HCT116 (cell line): Measurements from ENCODE around the gene FNDC3B. TPM values are rescaled to one million over a fixed set of nuclear protein-coding genes. Genes with fewer than 3 reads are reported as not detected.

Experiments
- ATAC-seq: fragments of 200-7000 bp; cut with Tn5 transposase; 2 replicates; pipeline ENCODE4 v1.9.1; 2020; ENCODE audit warnings: mild to moderate bottlenecking, moderate library complexity
- BruUV-seq: library from RNA; stranded (reverse); fragments of 400-500 nt; replicated peaks from 2 replicates; lab custom pipeline; 2021; lab: Mats Ljungman, UMichigan
- CTCF ChIA-PET: fragments of 300-600 bp; sonication (Branson Sonifier 250); formaldehyde crosslinking; loops from one replicate; lab custom pipeline; 2021; ENCODE audit warnings: antibody characterized with exemption; lab: Charles Lee
- POLR2A ChIA-PET: fragments of 300-600, 350-600 bp; sonication (Branson Sonifier 250); formaldehyde crosslinking; loops from one replicate; lab custom pipeline; 2021; ENCODE audit warnings: antibody characterized with exemption; lab: Charles Lee
- RAD21 ChIA-PET, 2 experiments: fragments of 300-600 bp; sonication (Branson Sonifier 250); formaldehyde crosslinking; loops; one replicate each; lab custom pipeline; 2023; ENCODE audit warnings: low total read pairs in 2 of 2; ENCODE audit not compliant: uncharacterized antibody in 2 of 2, unreplicated experiment in 2 of 2, low non-redundant PET in 1 of 2; lab: Charles Lee
- DNase-seq: peaks from one replicate; pipeline ENCODE4 v3.0.0-alpha.2; 2010; ENCODE audit warnings: low read depth, low spot score
- H2AFZ ChIP-seq: fragments of 200-600 bp; shearing (Covaris generic), sonication (generic); 2 replicates; pipeline ENCODE4 v1.6.1; 2017; ENCODE audit warnings: low read depth, mixed run types, mixed read lengths, antibody characterized with exemption, low read length; ENCODE audit not compliant: poor library complexity, severe bottlenecking
- H3K27ac ChIP-seq: 2 replicates; pipeline ENCODE4 v1.5.1; 2012; ENCODE audit warnings: low read depth, low read length
- H3K27me3 ChIP-seq: fragments of 200-600 bp; sonication (generic); 2 replicates; pipeline ENCODE4 v1.6.1; 2016; ENCODE audit warnings: mixed run types, low read length, mixed read lengths; ENCODE audit not compliant: insufficient read depth
- H3K36me3 ChIP-seq, 2 experiments: fragments of 200-500 bp in 1 of 2; fragments of 200-600 bp in 1 of 2; sonication (Bioruptor generic) in 1 of 2; sonication (generic) in 1 of 2; 2 replicates each; pipeline versions ENCODE4 v1.5.1 to v1.6.1; 2014 to 2016; ENCODE audit warnings: low read length in 2 of 2, inconsistent platforms in 1 of 2, mixed read lengths in 1 of 2, mixed run types in 1 of 2; ENCODE audit not compliant: insufficient read depth in 2 of 2, control insufficient read depth in 1 of 2
- H3K4me1 ChIP-seq, 2 experiments: fragments of 200-600 bp in 1 of 2; sonication (generic) in 1 of 2; 2 replicates each; pipeline versions ENCODE4 v1.5.1 to v1.6.1; 2012 to 2017; ENCODE audit warnings: low read length in 2 of 2, inconsistent platforms in 1 of 2, mild to moderate bottlenecking in 1 of 2, mixed read lengths in 1 of 2, mixed run types in 1 of 2, moderate library complexity in 1 of 2; ENCODE audit not compliant: insufficient read depth in 2 of 2, control insufficient read depth in 1 of 2
- H3K4me2 ChIP-seq: fragments of 200-600 bp; sonication (generic); 2 replicates; pipeline ENCODE4 v1.6.1; 2017; ENCODE audit warnings: mixed run types, low read length, mixed read lengths
- H3K4me3 ChIP-seq, 2 experiments: fragments of 200-600 bp in 1 of 2; sonication (generic) in 1 of 2; replicated peaks in 1 of 2; 2 replicates each; pipeline ENCODE4 v1.5.1; 2011 to 2016; ENCODE audit warnings: low read length in 2 of 2, control low read depth in 1 of 2, low read depth in 1 of 2, mild to moderate bottlenecking in 1 of 2, mixed read lengths in 1 of 2, mixed run types in 1 of 2
- H3K79me2 ChIP-seq: fragments of 200-600 bp; sonication (generic); 2 replicates; pipeline ENCODE4 v1.6.1; 2017; ENCODE audit warnings: mild to moderate bottlenecking, mixed run types, low read length, moderate library complexity, mixed read lengths; ENCODE audit not compliant: insufficient read depth
- H3K9ac ChIP-seq: fragments of 200-600 bp; sonication (generic); 2 replicates; pipeline ENCODE4 v1.6.1; 2016; ENCODE audit warnings: low read length, mixed read lengths
- H3K9me2 ChIP-seq: fragments of 200-600 bp; sonication (generic), shearing (Covaris generic); 2 replicates; pipeline ENCODE4 v1.6.1; 2017; ENCODE audit warnings: mixed run types, mild to moderate bottlenecking, moderate library complexity; ENCODE audit not compliant: insufficient read depth
- H3K9me3 ChIP-seq, 2 experiments: fragments of 200-500 bp in 1 of 2; fragments of 200-600 bp in 1 of 2; sonication (Bioruptor generic) in 1 of 2; sonication (generic) in 1 of 2; 2 replicates each; pipeline ENCODE4 v1.6.1; 2014 to 2017; ENCODE audit warnings: low read length in 2 of 2, mixed read lengths in 2 of 2, inconsistent platforms in 1 of 2, low read depth in 1 of 2, mild to moderate bottlenecking in 1 of 2, mixed run types in 1 of 2, moderate library complexity in 1 of 2; ENCODE audit not compliant: control insufficient read depth in 1 of 2, insufficient read depth in 1 of 2
- H4K20me1 ChIP-seq: fragments of 200-600 bp; sonication (generic), shearing (Covaris generic); 2 replicates; pipeline ENCODE4 v1.6.1; 2017; ENCODE audit warnings: mixed run types, mild to moderate bottlenecking, moderate library complexity; ENCODE audit not compliant: insufficient read depth
- CEBPB ChIP-seq: IDR thresholded peaks from 2 replicates; pipeline ENCODE4 v1.6.1; 2012; ENCODE audit warnings: low read depth
- ELF1 ChIP-seq: IDR thresholded peaks from 2 replicates; pipeline ENCODE4 v1.6.1; 2012; ENCODE audit warnings: low read depth, borderline replicate concordance
- EZH2 ChIP-seq: fragments of 200-600 bp; sonication (generic); IDR thresholded peaks from 2 replicates; pipeline ENCODE4 v1.6.1; 2017; ENCODE audit warnings: antibody characterized with exemption, mixed run types
- JUND ChIP-seq: IDR thresholded peaks from 2 replicates; pipeline ENCODE4 v1.6.1; 2012
- SRF ChIP-seq: IDR thresholded peaks from 2 replicates; pipeline ENCODE4 v1.6.1; 2012; ENCODE audit warnings: low read depth
- ZFX ChIP-seq: fragments of 450-650 bp; IDR thresholded peaks from 2 replicates; pipeline ENCODE4 v1.6.1; 2017
- ZNF274 ChIP-seq: fragments of 200-500 bp; sonication (Bioruptor generic); IDR thresholded peaks from 2 replicates; pipeline ENCODE4 v1.6.1; 2014; ENCODE audit warnings: mild to moderate bottlenecking, low read depth, low read length, inconsistent platforms
- intact Hi-C: fragments of 100-400 bp; cut with micrococcal nuclease; formaldehyde crosslinking; loops from 2 replicates; pipeline ENCODE4 v1.10.0; 2022
- total RNA-seq: library from RNA; stranded (reverse); gene quantifications from one replicate; pipeline ENCODE4 v1.2.1, GENCODE V29; 2021; ENCODE audit not compliant: unreplicated experiment
- TF ChIP-seq, protein P1 (sequence below), 3 experiments: fragments of 200-600 bp in 1 of 3; sonication (generic) in 1 of 3; IDR thresholded peaks in 2 of 3; conservative IDR thresholded peaks in 1 of 3; 2 replicates each; pipeline ENCODE4 v1.5.1; 2012 to 2017; ENCODE audit warnings: low read depth in 2 of 3, low read length in 2 of 3, antibody characterized with exemption in 1 of 3, borderline replicate concordance in 1 of 3, control low read depth in 1 of 3, mild to moderate bottlenecking in 1 of 3, mixed read lengths in 1 of 3, mixed run types in 1 of 3, moderate library complexity in 1 of 3; ENCODE audit not compliant: insufficient read depth in 1 of 3

The FNDC3B gene
- total RNA-seq, 1 experiment from 2014 or later = 45.7 TPM

GRCh38 chr3:172104471-172105072 lies 65.2 kb downstream of the FNDC3B start (continued):
- TF ChIP-seq CEBPB = no peak

GRCh38 chr3:172106037-172106954 lies 66.9 kb downstream of the FNDC3B start:
- no peak overlapping the region for H3K4me2 ChIP-seq
- no TSS peak for BruUV-seq
- H3K27ac ChIP-seq = no peak overlapping the region
- H3K4me3 ChIP-seq = no peak overlapping the region
- POLR2A ChIA-PET = no interaction called here
- H3K27me3 ChIP-seq = no peaks in the 10 kb centered on the region
- H3K4me1 ChIP-seq = peaks cover 0 to 7% of the 10 kb centered on the region in 2 experiments; a peak in 2 of 4 replicates
- no peak overlapping the region for H3K9ac ChIP-seq
- H4K20me1 ChIP-seq = 0 out of 2 replicates have a peak, but pooled peaks cover 2% of the 10 kb centered on the region
- no peak for TF ChIP-seq ZNF274
- TF ChIP-seq ELF1 = no peak
- no peak for TF ChIP-seq ZFX
- TF ChIP-seq SRF = no peak
- TF ChIP-seq, protein P1, sequence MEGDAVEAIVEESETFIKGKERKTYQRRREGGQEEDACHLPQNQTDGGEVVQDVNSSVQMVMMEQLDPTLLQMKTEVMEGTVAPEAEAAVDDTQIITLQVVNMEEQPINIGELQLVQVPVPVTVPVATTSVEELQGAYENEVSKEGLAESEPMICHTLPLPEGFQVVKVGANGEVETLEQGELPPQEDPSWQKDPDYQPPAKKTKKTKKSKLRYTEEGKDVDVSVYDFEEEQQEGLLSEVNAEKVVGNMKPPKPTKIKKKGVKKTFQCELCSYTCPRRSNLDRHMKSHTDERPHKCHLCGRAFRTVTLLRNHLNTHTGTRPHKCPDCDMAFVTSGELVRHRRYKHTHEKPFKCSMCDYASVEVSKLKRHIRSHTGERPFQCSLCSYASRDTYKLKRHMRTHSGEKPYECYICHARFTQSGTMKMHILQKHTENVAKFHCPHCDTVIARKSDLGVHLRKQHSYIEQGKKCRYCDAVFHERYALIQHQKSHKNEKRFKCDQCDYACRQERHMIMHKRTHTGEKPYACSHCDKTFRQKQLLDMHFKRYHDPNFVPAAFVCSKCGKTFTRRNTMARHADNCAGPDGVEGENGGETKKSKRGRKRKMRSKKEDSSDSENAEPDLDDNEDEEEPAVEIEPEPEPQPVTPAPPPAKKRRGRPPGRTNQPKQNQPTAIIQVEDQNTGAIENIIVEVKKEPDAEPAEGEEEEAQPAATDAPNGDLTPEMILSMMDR (IDR thresholded peaks at IDR 0.05 in 2 of 3, conservative IDR thresholded peaks at IDR 0.05 in 1 of 3; ENCODE audit: borderline replicate concordance in 1 of 3, insufficient read depth in 1 of 3, low read depth in 2 of 3, low read length in 2 of 3) = no peak
- TF ChIP-seq EZH2 = no peak
- TF ChIP-seq JUND = no peak
- H2AFZ ChIP-seq = no peak overlapping the region
- H3K9me3 ChIP-seq = no peaks in the 10 kb centered on the region
- H3K9me2 ChIP-seq = no peaks in the 10 kb centered on the region
- ATAC-seq (no peak), DNase-seq (no peak)
- H3K79me2 ChIP-seq = peaks cover 36% of the 10 kb centered on the region
- RAD21 ChIA-PET = no interaction called here
- intact Hi-C loops = no loop called here
- H3K36me3 ChIP-seq = no peaks in the 10 kb centered on the region
- CTCF ChIA-PET = no interaction called here
